Transverse colon (tissue), 4 donors: Measurements from ENCODE around the gene LYRM4.

Experiments used
- EP300 ChIP-seq: sonication (generic); formaldehyde crosslinking; IDR thresholded peaks from one replicate; pipeline ENCODE4 v1.6.1; 2017; ENCODE audit warnings: antibody characterized with exemption, low read depth
- POLR2AphosphoS5 ChIP-seq, 3 donors: sonication (generic); formaldehyde crosslinking; IDR thresholded peaks; one replicate each; pipeline ENCODE4 v1.6.1; 2016; ENCODE audit warnings: antibody characterized with exemption in 3 of 3
- TF ChIP-seq, protein P1 (sequence below), 5 experiments: fragments of 200-600 bp in 3 of 5; fragments of 450-650 bp in 2 of 5; sonication (generic) in 3 of 5; IDR thresholded peaks; 1 replicate in 2 of 5; 2 replicates in 3 of 5; pipeline ENCODE4 v1.5.1; 2016 to 2017; ENCODE audit warnings: antibody characterized with exemption in 5 of 5, inconsistent platforms in 3 of 5, mild to moderate bottlenecking in 2 of 5, moderate library complexity in 1 of 5

DNA sequence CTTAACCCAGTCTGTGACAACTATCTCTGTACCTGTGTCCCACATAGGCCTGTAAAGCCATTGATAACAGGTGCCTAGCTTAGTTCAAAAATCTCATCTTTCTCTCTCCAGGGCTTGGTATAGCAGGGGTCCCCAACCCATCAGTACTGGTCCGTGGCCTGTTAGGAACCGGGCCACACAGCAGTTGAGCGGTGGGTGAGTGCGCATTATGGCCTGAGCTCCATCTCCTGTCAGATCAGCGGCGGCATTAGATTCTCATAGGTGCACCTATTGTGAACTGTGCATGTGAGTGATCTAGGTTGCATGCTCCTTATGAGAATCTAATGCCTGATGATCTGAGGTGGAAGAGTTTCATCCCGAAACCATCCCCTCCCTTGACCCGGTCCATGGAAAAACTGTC, 3.4 kb downstream of the LYRM4 start:
- no peak for TF ChIP-seq EP300
- TF ChIP-seq, protein P1, sequence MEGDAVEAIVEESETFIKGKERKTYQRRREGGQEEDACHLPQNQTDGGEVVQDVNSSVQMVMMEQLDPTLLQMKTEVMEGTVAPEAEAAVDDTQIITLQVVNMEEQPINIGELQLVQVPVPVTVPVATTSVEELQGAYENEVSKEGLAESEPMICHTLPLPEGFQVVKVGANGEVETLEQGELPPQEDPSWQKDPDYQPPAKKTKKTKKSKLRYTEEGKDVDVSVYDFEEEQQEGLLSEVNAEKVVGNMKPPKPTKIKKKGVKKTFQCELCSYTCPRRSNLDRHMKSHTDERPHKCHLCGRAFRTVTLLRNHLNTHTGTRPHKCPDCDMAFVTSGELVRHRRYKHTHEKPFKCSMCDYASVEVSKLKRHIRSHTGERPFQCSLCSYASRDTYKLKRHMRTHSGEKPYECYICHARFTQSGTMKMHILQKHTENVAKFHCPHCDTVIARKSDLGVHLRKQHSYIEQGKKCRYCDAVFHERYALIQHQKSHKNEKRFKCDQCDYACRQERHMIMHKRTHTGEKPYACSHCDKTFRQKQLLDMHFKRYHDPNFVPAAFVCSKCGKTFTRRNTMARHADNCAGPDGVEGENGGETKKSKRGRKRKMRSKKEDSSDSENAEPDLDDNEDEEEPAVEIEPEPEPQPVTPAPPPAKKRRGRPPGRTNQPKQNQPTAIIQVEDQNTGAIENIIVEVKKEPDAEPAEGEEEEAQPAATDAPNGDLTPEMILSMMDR (IDR thresholded peaks at IDR 0.05), result no peak
- TF ChIP-seq POLR2AphosphoS5 (IDR thresholded peaks at IDR 0.05), result no peak
